ENCODE data around the gene SUCO. TPM values are rescaled to one million over a fixed set of nuclear protein-coding genes. Genes with fewer than 3 reads are reported as not detected.

The SUCO gene
- polyA plus RNA-seq, 1 of the 3 experiments (the other 2 are of a cell fraction) = 5.4 TPM

DNA sequence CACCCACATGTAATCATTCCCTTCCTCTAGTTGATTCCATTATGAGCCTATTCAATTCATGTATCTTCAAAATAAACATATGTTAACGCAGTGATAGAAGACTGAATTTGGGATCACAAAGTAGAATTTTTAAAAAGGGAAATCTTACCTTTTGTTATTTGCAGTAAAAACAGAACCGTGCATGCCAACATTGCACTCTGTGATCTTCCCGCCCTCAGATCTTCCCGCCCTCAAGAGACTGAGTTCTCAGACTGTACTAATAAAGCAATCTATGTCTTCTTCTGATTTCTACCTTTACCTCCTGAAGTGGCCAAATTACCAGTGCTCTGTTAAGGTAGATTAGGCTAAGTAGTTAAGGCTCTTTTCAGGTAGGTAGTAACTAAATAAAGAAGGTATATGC, 3.6 kb upstream of the SUCO start:
- no peak overlapping the region for H3K9ac ChIP-seq
- H4K20me1 ChIP-seq (ENCODE audit: insufficient read depth) = peaks cover 5% of the 10 kb centered on the region
- peaks cover 10% of the 10 kb centered on the region for H3F3A ChIP-seq (replicated peaks; ENCODE audit: insufficient read depth)
- whole genome bisulfite sequencing (ENCODE audit: low lambda C conversion rate) = 85% methylated on average over 4 of the region's 4 CpGs
- H2AFZ ChIP-seq (ENCODE audit: low read depth) = no peak overlapping the region
- CTCF ChIA-PET = no interaction called here
- no peak overlapping the region for H3K27ac ChIP-seq (ENCODE audit: low read depth in 2 of 2, low read length in 1 of 2)
- no peak for DNase-seq
- peaks cover 13% of the 10 kb centered on the region for H3K79me2 ChIP-seq (ENCODE audit: insufficient read depth)
- H3K27me3 ChIP-seq (ENCODE audit: insufficient read depth) = no peaks in the 10 kb centered on the region
- TF ChIP-seq, protein P1, sequence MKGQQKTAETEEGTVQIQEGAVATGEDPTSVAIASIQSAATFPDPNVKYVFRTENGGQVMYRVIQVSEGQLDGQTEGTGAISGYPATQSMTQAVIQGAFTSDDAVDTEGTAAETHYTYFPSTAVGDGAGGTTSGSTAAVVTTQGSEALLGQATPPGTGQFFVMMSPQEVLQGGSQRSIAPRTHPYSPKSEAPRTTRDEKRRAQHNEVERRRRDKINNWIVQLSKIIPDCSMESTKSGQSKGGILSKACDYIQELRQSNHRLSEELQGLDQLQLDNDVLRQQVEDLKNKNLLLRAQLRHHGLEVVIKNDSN (IDR thresholded peaks at IDR 0.05; ENCODE audit: borderline replicate concordance, low read depth) = no peak
- TF ChIP-seq RAD21 (IDR thresholded peaks at IDR 0.05; ENCODE audit: low read length) (no peak), FOXJ3 (CRISPR knock-in tag; IDR thresholded peaks at IDR 0.05) (no peak), EZH2phosphoT487 (IDR thresholded peaks at IDR 0.05; ENCODE audit: borderline replicate concordance, low read depth) (no peak), ELF1 (IDR thresholded peaks at IDR 0.05) (no peak), FOSL2 (IDR thresholded peaks at IDR 0.05; ENCODE audit: borderline replicate concordance, low read depth) (no peak), TCF12 (IDR thresholded peaks at IDR 0.05) (no peak), RCOR1 (IDR thresholded peaks at IDR 0.05; ENCODE audit: low read length) (no peak), SIN3A (IDR thresholded peaks at IDR 0.05; ENCODE audit: borderline replicate concordance, low read depth, low read length) (no peak), TEAD4 (IDR thresholded peaks at IDR 0.05; ENCODE audit: borderline replicate concordance, insufficient read depth) (no peak), YY1 (IDR thresholded peaks at IDR 0.05; ENCODE audit: low read depth) (no peak), TAF1 (IDR thresholded peaks at IDR 0.05; ENCODE audit: borderline replicate concordance, low read depth, low read length) (no peak)
- TF ChIP-seq, protein P2, sequence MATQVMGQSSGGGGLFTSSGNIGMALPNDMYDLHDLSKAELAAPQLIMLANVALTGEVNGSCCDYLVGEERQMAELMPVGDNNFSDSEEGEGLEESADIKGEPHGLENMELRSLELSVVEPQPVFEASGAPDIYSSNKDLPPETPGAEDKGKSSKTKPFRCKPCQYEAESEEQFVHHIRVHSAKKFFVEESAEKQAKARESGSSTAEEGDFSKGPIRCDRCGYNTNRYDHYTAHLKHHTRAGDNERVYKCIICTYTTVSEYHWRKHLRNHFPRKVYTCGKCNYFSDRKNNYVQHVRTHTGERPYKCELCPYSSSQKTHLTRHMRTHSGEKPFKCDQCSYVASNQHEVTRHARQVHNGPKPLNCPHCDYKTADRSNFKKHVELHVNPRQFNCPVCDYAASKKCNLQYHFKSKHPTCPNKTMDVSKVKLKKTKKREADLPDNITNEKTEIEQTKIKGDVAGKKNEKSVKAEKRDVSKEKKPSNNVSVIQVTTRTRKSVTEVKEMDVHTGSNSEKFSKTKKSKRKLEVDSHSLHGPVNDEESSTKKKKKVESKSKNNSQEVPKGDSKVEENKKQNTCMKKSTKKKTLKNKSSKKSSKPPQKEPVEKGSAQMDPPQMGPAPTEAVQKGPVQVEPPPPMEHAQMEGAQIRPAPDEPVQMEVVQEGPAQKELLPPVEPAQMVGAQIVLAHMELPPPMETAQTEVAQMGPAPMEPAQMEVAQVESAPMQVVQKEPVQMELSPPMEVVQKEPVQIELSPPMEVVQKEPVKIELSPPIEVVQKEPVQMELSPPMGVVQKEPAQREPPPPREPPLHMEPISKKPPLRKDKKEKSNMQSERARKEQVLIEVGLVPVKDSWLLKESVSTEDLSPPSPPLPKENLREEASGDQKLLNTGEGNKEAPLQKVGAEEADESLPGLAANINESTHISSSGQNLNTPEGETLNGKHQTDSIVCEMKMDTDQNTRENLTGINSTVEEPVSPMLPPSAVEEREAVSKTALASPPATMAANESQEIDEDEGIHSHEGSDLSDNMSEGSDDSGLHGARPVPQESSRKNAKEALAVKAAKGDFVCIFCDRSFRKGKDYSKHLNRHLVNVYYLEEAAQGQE (IDR thresholded peaks at IDR 0.05; ENCODE audit: low read depth, low read length) = no peak
- TF ChIP-seq, protein P3, sequence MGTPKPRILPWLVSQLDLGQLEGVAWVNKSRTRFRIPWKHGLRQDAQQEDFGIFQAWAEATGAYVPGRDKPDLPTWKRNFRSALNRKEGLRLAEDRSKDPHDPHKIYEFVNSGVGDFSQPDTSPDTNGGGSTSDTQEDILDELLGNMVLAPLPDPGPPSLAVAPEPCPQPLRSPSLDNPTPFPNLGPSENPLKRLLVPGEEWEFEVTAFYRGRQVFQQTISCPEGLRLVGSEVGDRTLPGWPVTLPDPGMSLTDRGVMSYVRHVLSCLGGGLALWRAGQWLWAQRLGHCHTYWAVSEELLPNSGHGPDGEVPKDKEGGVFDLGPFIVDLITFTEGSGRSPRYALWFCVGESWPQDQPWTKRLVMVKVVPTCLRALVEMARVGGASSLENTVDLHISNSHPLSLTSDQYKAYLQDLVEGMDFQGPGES (IDR thresholded peaks at IDR 0.05; ENCODE audit: low read depth, low read length) = no peak
- TF ChIP-seq, protein P4, sequence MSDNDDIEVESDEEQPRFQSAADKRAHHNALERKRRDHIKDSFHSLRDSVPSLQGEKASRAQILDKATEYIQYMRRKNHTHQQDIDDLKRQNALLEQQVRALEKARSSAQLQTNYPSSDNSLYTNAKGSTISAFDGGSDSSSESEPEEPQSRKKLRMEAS (IDR thresholded peaks at IDR 0.05; ENCODE audit: low read depth) = no peak
- no peak overlapping the region for H3K4me3 ChIP-seq (ENCODE audit: low read depth in 2 of 2, low read length in 1 of 2)
- no peak overlapping the region for H3K4me2 ChIP-seq
- H3K4me1 ChIP-seq (ENCODE audit: control insufficient read depth in 1 of 2, insufficient read depth in 2 of 2, low read depth in 1 of 2, low read length in 1 of 2) = peaks cover 0 to 9% of the 10 kb centered on the region in 2 experiments; a peak in 2 of 4 replicates
- no peaks in the 10 kb centered on the region for H3K9me2 ChIP-seq
- no peaks in the 10 kb centered on the region for H3K36me3 ChIP-seq (replicated peaks in 1 of 2; ENCODE audit: control insufficient read depth in 1 of 2, insufficient read depth in 2 of 2, low read length in 1 of 2)
- H3K9me3 ChIP-seq = no peaks in the 10 kb centered on the region
- POLR2A ChIA-PET = no interaction called here

All from SK-N-SH (cell line).